Subcutaneous adipose tissue (tissue), 4 donors: Measurements from ENCODE around the gene CDK19. TPM values are rescaled to one million over a fixed set of nuclear protein-coding genes. Genes with fewer than 3 reads are reported as not detected.

Experiments used
- CTCF ChIP-seq: fragments of 450-650 bp; IDR thresholded peaks from one replicate; pipeline ENCODE4 v1.5.1; 2016; ENCODE audit warnings: low read depth, mild to moderate bottlenecking, control low read depth, antibody characterized with exemption, moderate library complexity
- total RNA-seq, 4 donors: library from RNA; depleted of rRNA; stranded (reverse); fragments of >200 nt; gene quantifications; one replicate each; pipeline ENCODE4 v1.1.0, GENCODE V29; 2016

The CDK19 gene
- total RNA-seq, 4 donors from 2014 or later: 14.1 to 20.1 (median 16.2) TPM

GRCh38 chr6:110853754-110854477 is 38.6 kb upstream of the CDK19 start:
- TF ChIP-seq CTCF: no peak

- no peak for TF ChIP-seq CTCF
Observed at GRCh38 chr6:110852773-110853172, 37.5 kb upstream of the CDK19 start.

- TF ChIP-seq CTCF: no peak
Observed at GRCh38 chr6:110849781-110850180, 34.5 kb upstream of the CDK19 start.

GRCh38 chr6:110841266-110841665 is 26.0 kb upstream of the CDK19 start:
- TF ChIP-seq CTCF: no peak

GRCh38 chr6:110833831-110834230 is 18.6 kb upstream of the CDK19 start:
- no peak for TF ChIP-seq CTCF

GRCh38 chr6:110831405-110831804 is 16.1 kb upstream of the CDK19 start:
- no peak for TF ChIP-seq CTCF

GRCh38 chr6:110828396-110828795 is 13.1 kb upstream of the CDK19 start:
- no peak for TF ChIP-seq CTCF
